Smooth muscle cell of bladder (primary cell): ENCODE measurements around the gene CHI3L2. TPM values are rescaled to one million over a fixed set of nuclear protein-coding genes. Genes with fewer than 3 reads are reported as not detected.

Experiments
- total RNA-seq: library from RNA; depleted of rRNA; stranded (reverse); fragments of >200 nt; gene quantifications from 2 replicates; pipeline ENCODE4 v1.2.3, GENCODE V29; 2014

Gene CHI3L2
- total RNA-seq: 0.28 and 1.4 TPM in 2 replicates

DNA sequence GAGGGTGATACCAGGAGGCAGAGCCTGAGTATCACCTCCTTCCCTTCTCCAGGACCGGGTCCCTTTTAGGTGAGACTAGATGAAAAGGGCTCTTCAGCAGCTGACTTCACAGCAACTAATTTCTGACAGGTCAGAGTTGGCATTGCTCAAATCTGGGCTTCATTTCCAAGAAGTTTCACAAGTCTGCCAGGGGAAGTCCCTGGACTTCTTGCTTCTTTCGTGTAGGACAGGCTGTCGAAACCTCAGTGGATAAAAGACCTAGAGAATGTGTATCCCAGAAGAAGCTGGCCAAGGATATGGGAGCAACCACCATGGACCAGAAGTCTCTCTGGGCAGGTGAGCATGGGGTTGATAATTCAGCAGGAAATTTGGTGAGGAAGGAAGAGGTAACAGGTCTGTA is at the start of gene CHI3L2:
Gene CHI3L2 (plus strand): TSS at position 280 of the 400 bp plus-strand sequence. CDS start 17 bp downstream, at position 297.

GRCh38 chr1:111199881-111200801 is 27.4 kb upstream of the CHI3L2 start, which contains the start of gene DENND2D:
Gene DENND2D (minus strand): TSS chr1:111200646. CDS start chr1:111200459, 187 bp downstream.

DNA sequence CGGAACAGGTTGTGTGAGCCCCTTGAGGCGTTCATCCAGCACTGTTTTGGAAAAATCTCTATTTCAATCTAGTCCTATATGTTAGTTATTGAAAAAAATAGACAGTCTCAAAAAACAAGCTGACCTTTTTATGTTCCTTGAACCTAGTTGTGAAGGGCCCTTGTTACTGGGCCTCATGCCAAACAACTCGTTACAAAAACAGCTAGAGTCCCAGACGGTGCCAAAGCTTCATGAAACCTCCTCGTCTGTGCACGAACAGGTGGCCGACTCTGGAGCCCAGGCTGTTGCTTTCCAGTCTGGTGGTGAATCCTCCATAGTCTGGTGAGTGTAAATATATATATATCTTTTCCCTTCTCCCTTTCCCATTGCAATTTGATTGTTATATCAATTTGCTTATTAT is 63.1 kb downstream of the CHI3L2 start, which contains the start of gene CHIA:
Gene CHIA (plus strand): TSS at position 222 of the 400 bp plus-strand sequence. CDS start 19,617 bp downstream, outside the sequence.

Other genes with a start within 250 kb of the CHI3L2 start
- 70.4 and 103 TPM in 2 replicates for gene DRAM2, start 87.6 kb upstream of the CHI3L2 start, total RNA-seq
- gene CEPT1, start 87.5 kb upstream of the CHI3L2 start, total RNA-seq: 35.6 and 56.9 TPM in 2 replicates
- gene DENND2D, start 27.1 kb upstream of the CHI3L2 start, total RNA-seq: 6.3 and 10.1 TPM in 2 replicates
- not detected in 2 replicates for gene CHIA, start 63.1 kb downstream of the CHI3L2 start, total RNA-seq
- gene OVGP1, start 200.0 kb downstream of the CHI3L2 start, total RNA-seq: 0.43 and 0.46 TPM in 2 replicates
- 18.6 and 25.2 TPM in 2 replicates for gene WDR77, start 221.5 kb downstream of the CHI3L2 start, total RNA-seq
- gene ATP5PB, start 221.8 kb downstream of the CHI3L2 start, total RNA-seq: 264 and 309 TPM in 2 replicates
- under 0.01 and 0.28 TPM in 2 replicates for gene C1orf162, start 246.3 kb downstream of the CHI3L2 start, total RNA-seq